GM12865 (cell line): Measurements from ENCODE around the gene PDSS1.

ENCODE experiments used
- DNase-seq: peaks from one replicate; pipeline ENCODE4 v3.0.0; 2010; ENCODE audit warnings: low read depth
- H3K4me3 ChIP-seq: 2 replicates; pipeline ENCODE4 v1.5.1; 2011; ENCODE audit warnings: mild to moderate bottlenecking, low read depth, low read length, control low read depth
- TF ChIP-seq, protein P1 (sequence below): IDR thresholded peaks from 2 replicates; pipeline ENCODE4 v1.5.1; 2011; ENCODE audit warnings: low read length, control low read depth, low read depth, inconsistent platforms; ENCODE audit not compliant: insufficient read depth; ENCODE audit errors: missing control alignments

The PDSS1 gene

GRCh38 chr10:26759008-26759407 is 61.5 kb downstream of the PDSS1 start:
- DNase-seq: no peak
- TF ChIP-seq, protein P1, sequence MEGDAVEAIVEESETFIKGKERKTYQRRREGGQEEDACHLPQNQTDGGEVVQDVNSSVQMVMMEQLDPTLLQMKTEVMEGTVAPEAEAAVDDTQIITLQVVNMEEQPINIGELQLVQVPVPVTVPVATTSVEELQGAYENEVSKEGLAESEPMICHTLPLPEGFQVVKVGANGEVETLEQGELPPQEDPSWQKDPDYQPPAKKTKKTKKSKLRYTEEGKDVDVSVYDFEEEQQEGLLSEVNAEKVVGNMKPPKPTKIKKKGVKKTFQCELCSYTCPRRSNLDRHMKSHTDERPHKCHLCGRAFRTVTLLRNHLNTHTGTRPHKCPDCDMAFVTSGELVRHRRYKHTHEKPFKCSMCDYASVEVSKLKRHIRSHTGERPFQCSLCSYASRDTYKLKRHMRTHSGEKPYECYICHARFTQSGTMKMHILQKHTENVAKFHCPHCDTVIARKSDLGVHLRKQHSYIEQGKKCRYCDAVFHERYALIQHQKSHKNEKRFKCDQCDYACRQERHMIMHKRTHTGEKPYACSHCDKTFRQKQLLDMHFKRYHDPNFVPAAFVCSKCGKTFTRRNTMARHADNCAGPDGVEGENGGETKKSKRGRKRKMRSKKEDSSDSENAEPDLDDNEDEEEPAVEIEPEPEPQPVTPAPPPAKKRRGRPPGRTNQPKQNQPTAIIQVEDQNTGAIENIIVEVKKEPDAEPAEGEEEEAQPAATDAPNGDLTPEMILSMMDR: no peak
- no peak overlapping the region for H3K4me3 ChIP-seq

DNA sequence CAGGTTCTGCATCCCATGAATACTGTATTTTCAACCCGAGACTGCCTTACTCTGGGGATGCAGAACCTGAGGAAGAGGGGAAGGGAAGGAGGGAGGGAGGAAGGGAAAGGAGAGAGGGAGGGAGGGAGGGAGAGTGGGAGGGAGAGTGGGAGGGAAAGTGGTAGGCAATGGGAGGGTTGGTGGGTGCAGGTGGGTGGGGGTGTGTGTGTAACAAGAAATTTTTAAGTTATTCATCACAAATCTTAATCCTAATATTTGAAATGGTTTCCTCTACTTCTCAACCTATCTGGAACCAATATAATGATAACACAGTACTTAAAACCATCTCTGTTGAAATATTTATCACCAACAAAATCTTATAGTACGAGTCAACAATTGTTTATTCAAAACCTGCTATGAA is 68.0 kb downstream of the PDSS1 start:
- TF ChIP-seq, protein P1: no peak
- no peak for DNase-seq
- H3K4me3 ChIP-seq: no peak overlapping the region

GRCh38 chr10:26770069-26770468 is 72.6 kb downstream of the PDSS1 start:
- no peak overlapping the region for H3K4me3 ChIP-seq
- TF ChIP-seq, protein P1: no peak

GRCh38 chr10:26773633-26774032 is 76.1 kb downstream of the PDSS1 start:
- no peak for DNase-seq
- no peak overlapping the region for H3K4me3 ChIP-seq
- TF ChIP-seq, protein P1: no peak

More at GRCh38 chr10:26770069-26770468, 72.6 kb downstream of the PDSS1 start:
- no peak for DNase-seq

GRCh38 chr10:26776258-26776657 is 78.8 kb downstream of the PDSS1 start:
- no peak overlapping the region for H3K4me3 ChIP-seq
- DNase-seq: no peak
- TF ChIP-seq, protein P1: no peak

- TF ChIP-seq, protein P1: no peak
- no peak for DNase-seq
- H3K4me3 ChIP-seq: no peak overlapping the region
Observed at GRCh38 chr10:26777686-26778085, 80.2 kb downstream of the PDSS1 start.

DNA sequence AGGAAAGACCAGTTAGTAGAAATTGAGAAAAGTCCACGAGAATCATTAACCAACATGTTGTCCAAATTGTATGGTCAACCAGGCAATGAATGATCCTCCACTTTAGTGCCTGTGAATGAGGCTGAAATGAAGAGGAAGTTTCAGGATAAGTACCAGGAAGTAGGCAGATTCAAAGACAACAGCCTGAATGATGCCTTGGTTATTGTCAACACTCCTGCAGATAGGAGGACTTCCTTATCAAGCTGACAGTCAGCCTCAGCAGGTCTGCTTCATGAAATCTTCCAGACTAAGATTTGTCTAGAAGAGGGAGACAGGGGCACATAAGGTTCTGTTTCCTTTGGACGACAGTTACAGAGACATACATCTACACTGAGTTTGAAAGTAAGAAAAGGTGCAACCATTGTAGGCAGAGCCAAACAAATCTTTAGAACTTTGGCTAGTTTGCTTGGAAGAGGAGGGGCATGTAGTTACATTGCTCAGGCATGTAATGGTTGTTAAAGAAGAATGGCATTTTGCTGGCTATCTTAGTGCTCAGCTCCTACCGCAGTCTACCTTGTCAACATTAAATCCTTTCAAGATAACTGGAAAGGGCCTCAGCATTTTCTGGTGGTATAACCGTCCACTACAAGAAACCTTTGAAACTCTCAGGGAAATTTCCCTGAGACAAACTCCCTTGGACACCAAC is 81.8 kb downstream of the PDSS1 start:
- DNase-seq: no peak
- TF ChIP-seq, protein P1: no peak
- no peak overlapping the region for H3K4me3 ChIP-seq
